ENCODE measurements around the gene BMP7.
A peak's percentile ranks its signal among the peaks of the same experiment; 100 is the strongest.

BMP7 gene

GRCh38 chr20:57263801-57264792 is 2.3 kb downstream of the BMP7 start:
- Histone ChIP-seq H3F3A (ENCODE audit: low read depth) (no peaks in the 10 kb centered on the region), H3K4me3 (ENCODE audit: low read length, poor library complexity, severe bottlenecking) (no peak overlapping the region), H3K36me3 (ENCODE audit: insufficient read depth, low read length) (no peaks in the 10 kb centered on the region), H3K4me2 (ENCODE audit: low read depth, low read length, poor library complexity, severe bottlenecking) (no peak overlapping the region), H3K9ac (ENCODE audit: low read depth, low read length, poor library complexity, severe bottlenecking) (no peak overlapping the region), H4K20me1 (ENCODE audit: insufficient read depth, low read length, poor library complexity, severe bottlenecking) (no peaks in the 10 kb centered on the region), H3K4me1 (ENCODE audit: insufficient read depth, low read length, poor library complexity, severe bottlenecking) (peaks cover 9% of the 10 kb centered on the region), H3K79me2 (ENCODE audit: insufficient read depth, low read length) (no peaks in the 10 kb centered on the region), H2AFZ (ENCODE audit: low read length) (no peak overlapping the region), H3K27me3 (ENCODE audit: insufficient read depth, low read length, poor library complexity, severe bottlenecking) (no peaks in the 10 kb centered on the region), H3K9me2 (replicated peaks; ENCODE audit: low read depth, low read length) (no peaks in the 10 kb centered on the region), H3K9me3 (ENCODE audit: insufficient read depth, low read depth, low read length) (no peaks in the 10 kb centered on the region)
- TF ChIP-seq CTCF (conservative IDR thresholded peaks at IDR 0.05; ENCODE audit: low read length) (no peak), EZH2phosphoT487 (IDR thresholded peaks at IDR 0.05; ENCODE audit: borderline replicate concordance) (no peak)

GRCh38 chr20:57262784-57263609 is 3.4 kb downstream of the BMP7 start:
- peak overlapping the region; percentile 70 for H2AFZ ChIP-seq (ENCODE audit: low read length)
- no peaks in the 10 kb centered on the region for H3K36me3 ChIP-seq (ENCODE audit: insufficient read depth, low read length)
- no peaks in the 10 kb centered on the region for H3K27me3 ChIP-seq (ENCODE audit: insufficient read depth, low read length, poor library complexity, severe bottlenecking)
- H3K4me3 ChIP-seq (ENCODE audit: low read length, poor library complexity, severe bottlenecking): no peak overlapping the region
- peaks cover 9% of the 10 kb centered on the region for H3K4me1 ChIP-seq (ENCODE audit: insufficient read depth, low read length, poor library complexity, severe bottlenecking)
- TF ChIP-seq EZH2phosphoT487 (IDR thresholded peaks at IDR 0.05; ENCODE audit: borderline replicate concordance): no peak
- no peak for TF ChIP-seq CTCF (conservative IDR thresholded peaks at IDR 0.05; ENCODE audit: low read length)
- no peaks in the 10 kb centered on the region for H3F3A ChIP-seq (ENCODE audit: low read depth)
- no peaks in the 10 kb centered on the region for H3K9me2 ChIP-seq (replicated peaks; ENCODE audit: low read depth, low read length)
- H3K9me3 ChIP-seq (ENCODE audit: insufficient read depth, low read depth, low read length): no peaks in the 10 kb centered on the region
- H3K4me2 ChIP-seq (ENCODE audit: low read depth, low read length, poor library complexity, severe bottlenecking): peak overlapping the region; percentile 35
- H4K20me1 ChIP-seq (ENCODE audit: insufficient read depth, low read length, poor library complexity, severe bottlenecking): no peaks in the 10 kb centered on the region
- H3K9ac ChIP-seq (ENCODE audit: low read depth, low read length, poor library complexity, severe bottlenecking): peak overlapping the region; percentile 21
- no peaks in the 10 kb centered on the region for H3K79me2 ChIP-seq (ENCODE audit: insufficient read depth, low read length)

- Histone ChIP-seq H4K20me1 (ENCODE audit: insufficient read depth, low read length, poor library complexity, severe bottlenecking) (no peaks in the 10 kb centered on the region), H3K9me2 (replicated peaks; ENCODE audit: low read depth, low read length) (no peaks in the 10 kb centered on the region), H3F3A (ENCODE audit: low read depth) (no peaks in the 10 kb centered on the region), H3K9ac (ENCODE audit: low read depth, low read length, poor library complexity, severe bottlenecking) (peak overlapping the region; percentile 21), H3K4me2 (ENCODE audit: low read depth, low read length, poor library complexity, severe bottlenecking) (no peak overlapping the region), H3K9me3 (ENCODE audit: insufficient read depth, low read depth, low read length) (no peaks in the 10 kb centered on the region), H2AFZ (ENCODE audit: low read length) (peak overlapping the region; percentile 70; the same call in 1 of the 2 replicates), H3K4me3 (ENCODE audit: low read length, poor library complexity, severe bottlenecking) (no peak overlapping the region), H3K36me3 (ENCODE audit: insufficient read depth, low read length) (no peaks in the 10 kb centered on the region), H3K27me3 (ENCODE audit: insufficient read depth, low read length, poor library complexity, severe bottlenecking) (no peaks in the 10 kb centered on the region), H3K4me1 (ENCODE audit: insufficient read depth, low read length, poor library complexity, severe bottlenecking) (peaks cover 9% of the 10 kb centered on the region), H3K79me2 (ENCODE audit: insufficient read depth, low read length) (no peaks in the 10 kb centered on the region)
- TF ChIP-seq EZH2phosphoT487 (IDR thresholded peaks at IDR 0.05; ENCODE audit: borderline replicate concordance) (no peak), CTCF (conservative IDR thresholded peaks at IDR 0.05; ENCODE audit: low read length) (no peak)
Measured at GRCh38 chr20:57262301-57262700, 4.1 kb downstream of the BMP7 start.
